ENCODE data around the gene MFAP5. TPM values are rescaled to one million over a fixed set of nuclear protein-coding genes. Genes with fewer than 3 reads are reported as not detected.

MFAP5 gene
- total RNA-seq, 1 experiment from 2014 or later = 0.96 TPM

DNA sequence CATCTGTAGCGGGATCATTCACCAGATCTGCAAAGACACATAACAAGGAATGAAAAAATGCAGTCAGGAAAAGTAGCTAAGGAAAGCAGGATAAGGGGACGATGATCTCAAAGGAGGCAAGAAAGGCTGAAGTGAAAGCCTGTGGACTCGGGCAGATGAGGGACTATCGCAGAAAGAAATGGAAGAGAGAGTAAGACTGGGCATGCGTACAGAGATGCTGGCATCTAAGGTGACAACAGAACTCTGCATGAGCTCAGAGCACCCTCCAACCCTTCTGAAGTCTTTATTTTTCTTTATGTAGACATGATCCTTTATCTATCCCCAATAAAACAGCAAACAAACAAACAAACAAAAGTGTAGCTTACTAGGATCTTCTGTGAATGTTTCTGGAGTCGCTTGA, 7.2 kb downstream of the MFAP5 start:
- CTCF ChIA-PET = interaction anchor here (1.0 to 5.9 kb wide), 7 partner anchors 11 to 394 kb away, joined by 3 to 49 read pairs (median 5); partner anchors contain the start of gene A2ML1
- ATAC-seq = no peak

GRCh38 chr12:8648576-8649205, 13.9 kb downstream of the MFAP5 start:
- no peak for DNase-seq (ENCODE audit: low spot score)
- TF ChIP-seq CREB1 (CRISPR knock-in tag; IDR thresholded peaks at IDR 0.05) (no peak), ZNF219 (CRISPR knock-in tag; IDR thresholded peaks at IDR 0.05; ENCODE audit: borderline replicate concordance) (no peak)

More for the DNA sequence above, 7.2 kb downstream of the MFAP5 start:
- Mint-ChIP-seq H3K4me1 (peaks cover 9% of the 10 kb centered on the region), H3K9me3 (no peaks in the 10 kb centered on the region), H3K4me3 (no peak overlapping the region), H3K27me3 (ENCODE audit: low read depth) (no peaks in the 10 kb centered on the region), H3K36me3 (no peaks in the 10 kb centered on the region), H3K27ac (no peak overlapping the region; the same call in 1 of the 2 replicates)
- POLR2A ChIA-PET = interaction anchor here (0.8 kb wide), 1 partner anchor 168 kb away, joined by 9 read pairs; no protein-coding TSS in a partner anchor
- DNase-seq (ENCODE audit: low spot score) = no peak
- TF ChIP-seq SP1 (CRISPR knock-in tag; conservative IDR thresholded peaks at IDR 0.05) (no peak), TCF7 (CRISPR knock-in tag; IDR thresholded peaks at IDR 0.05; ENCODE audit: low read depth) (no peak), ZNF263 (CRISPR knock-in tag; IDR thresholded peaks at IDR 0.05; ENCODE audit: low read depth) (no peak), ATF3 (CRISPR knock-in tag; conservative IDR thresholded peaks at IDR 0.05) (no peak), CREB1 (CRISPR knock-in tag; IDR thresholded peaks at IDR 0.05) (no peak), TEAD4 (CRISPR knock-in tag; IDR thresholded peaks at IDR 0.05) (no peak), CBFB (CRISPR knock-in tag; IDR thresholded peaks at IDR 0.05; ENCODE audit: low read depth) (no peak), NR2C2 (CRISPR knock-in tag; IDR thresholded peaks at IDR 0.05) (no peak), STAT6 (CRISPR knock-in tag; conservative IDR thresholded peaks at IDR 0.05; ENCODE audit: low read depth) (no peak), ZBTB21 (CRISPR knock-in tag; IDR thresholded peaks at IDR 0.05; ENCODE audit: borderline replicate concordance) (no peak), ZNF219 (CRISPR knock-in tag; IDR thresholded peaks at IDR 0.05; ENCODE audit: borderline replicate concordance) (no peak), SMAD3 (CRISPR knock-in tag; IDR thresholded peaks at IDR 0.05; ENCODE audit: borderline replicate concordance) (no peak)
- TF ChIP-seq, protein P1, sequence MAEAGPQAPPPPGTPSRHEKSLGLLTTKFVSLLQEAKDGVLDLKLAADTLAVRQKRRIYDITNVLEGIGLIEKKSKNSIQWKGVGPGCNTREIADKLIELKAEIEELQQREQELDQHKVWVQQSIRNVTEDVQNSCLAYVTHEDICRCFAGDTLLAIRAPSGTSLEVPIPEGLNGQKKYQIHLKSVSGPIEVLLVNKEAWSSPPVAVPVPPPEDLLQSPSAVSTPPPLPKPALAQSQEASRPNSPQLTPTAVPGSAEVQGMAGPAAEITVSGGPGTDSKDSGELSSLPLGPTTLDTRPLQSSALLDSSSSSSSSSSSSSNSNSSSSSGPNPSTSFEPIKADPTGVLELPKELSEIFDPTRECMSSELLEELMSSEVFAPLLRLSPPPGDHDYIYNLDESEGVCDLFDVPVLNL (CRISPR knock-in tag; IDR thresholded peaks at IDR 0.05; ENCODE audit: borderline replicate concordance, low read depth) = no peak
- TF ChIP-seq, protein P2, sequence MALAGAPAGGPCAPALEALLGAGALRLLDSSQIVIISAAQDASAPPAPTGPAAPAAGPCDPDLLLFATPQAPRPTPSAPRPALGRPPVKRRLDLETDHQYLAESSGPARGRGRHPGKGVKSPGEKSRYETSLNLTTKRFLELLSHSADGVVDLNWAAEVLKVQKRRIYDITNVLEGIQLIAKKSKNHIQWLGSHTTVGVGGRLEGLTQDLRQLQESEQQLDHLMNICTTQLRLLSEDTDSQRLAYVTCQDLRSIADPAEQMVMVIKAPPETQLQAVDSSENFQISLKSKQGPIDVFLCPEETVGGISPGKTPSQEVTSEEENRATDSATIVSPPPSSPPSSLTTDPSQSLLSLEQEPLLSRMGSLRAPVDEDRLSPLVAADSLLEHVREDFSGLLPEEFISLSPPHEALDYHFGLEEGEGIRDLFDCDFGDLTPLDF (CRISPR knock-in tag; IDR thresholded peaks at IDR 0.05) = no peak
- TF ChIP-seq, protein P3, sequence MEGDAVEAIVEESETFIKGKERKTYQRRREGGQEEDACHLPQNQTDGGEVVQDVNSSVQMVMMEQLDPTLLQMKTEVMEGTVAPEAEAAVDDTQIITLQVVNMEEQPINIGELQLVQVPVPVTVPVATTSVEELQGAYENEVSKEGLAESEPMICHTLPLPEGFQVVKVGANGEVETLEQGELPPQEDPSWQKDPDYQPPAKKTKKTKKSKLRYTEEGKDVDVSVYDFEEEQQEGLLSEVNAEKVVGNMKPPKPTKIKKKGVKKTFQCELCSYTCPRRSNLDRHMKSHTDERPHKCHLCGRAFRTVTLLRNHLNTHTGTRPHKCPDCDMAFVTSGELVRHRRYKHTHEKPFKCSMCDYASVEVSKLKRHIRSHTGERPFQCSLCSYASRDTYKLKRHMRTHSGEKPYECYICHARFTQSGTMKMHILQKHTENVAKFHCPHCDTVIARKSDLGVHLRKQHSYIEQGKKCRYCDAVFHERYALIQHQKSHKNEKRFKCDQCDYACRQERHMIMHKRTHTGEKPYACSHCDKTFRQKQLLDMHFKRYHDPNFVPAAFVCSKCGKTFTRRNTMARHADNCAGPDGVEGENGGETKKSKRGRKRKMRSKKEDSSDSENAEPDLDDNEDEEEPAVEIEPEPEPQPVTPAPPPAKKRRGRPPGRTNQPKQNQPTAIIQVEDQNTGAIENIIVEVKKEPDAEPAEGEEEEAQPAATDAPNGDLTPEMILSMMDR (IDR thresholded peaks at IDR 0.05) = no peak

More at GRCh38 chr12:8648576-8649205, 13.9 kb downstream of the MFAP5 start:
- no peak for ATAC-seq
- Mint-ChIP-seq H3K9me3 (no peaks in the 10 kb centered on the region), H3K27ac (no peak overlapping the region), H3K36me3 (no peaks in the 10 kb centered on the region), H3K27me3 (ENCODE audit: low read depth) (no peaks in the 10 kb centered on the region), H3K4me3 (no peak overlapping the region), H3K4me1 (peaks cover 20% of the 10 kb centered on the region)
- POLR2A ChIA-PET = no interaction called here
- CTCF ChIA-PET = interaction anchor here (0.9 to 2.5 kb wide), 6 partner anchors 9 to 401 kb away, joined by 5 to 13 read pairs (median 6); no protein-coding TSS in a partner anchor

All from WTC11 (cell line).